Ishikawa (cell line): Measurements from ENCODE around the gene MAML2.

Experiments
- TAF1 ChIP-seq: IDR thresholded peaks from 2 replicates; pipeline ENCODE4 v1.6.1; 2012; ENCODE audit warnings: low read depth, mild to moderate bottlenecking
- TEAD4 ChIP-seq: IDR thresholded peaks from 2 replicates; pipeline ENCODE4 v1.6.1; 2012

DNA sequence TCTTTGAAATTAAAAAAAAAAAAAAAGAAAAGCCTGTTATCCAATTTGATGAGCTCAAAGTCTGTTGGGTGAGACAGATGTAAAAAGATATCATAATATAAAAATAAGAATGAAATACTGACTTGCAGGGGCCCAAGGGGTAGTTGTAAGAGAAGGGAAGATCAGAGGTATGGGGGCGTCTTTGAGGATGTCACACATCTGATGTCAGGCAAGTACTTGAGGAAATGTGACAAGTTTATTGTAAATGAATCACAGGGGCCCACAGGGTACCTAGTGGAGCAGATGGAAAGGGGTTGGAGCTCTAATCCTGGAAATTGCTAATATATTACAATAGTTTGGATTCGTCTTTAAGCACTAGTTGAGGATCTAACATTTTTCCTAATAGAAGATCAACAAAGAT lies 131.6 kb downstream of the MAML2 start:
- no peak for TF ChIP-seq TAF1
- no peak for TF ChIP-seq TEAD4
